GM20431 (cell line): ENCODE results near the gene ANKRD10.

Experiments
- in situ Hi-C: fragments of 300-500 bp; cut with MseI, MboI; formaldehyde crosslinking; loops from one replicate; pipeline ENCODE4 v1.15.0; 2020; ENCODE audit warnings: low sequenced_read_pairs; ENCODE audit not compliant: unreplicated experiment

The ANKRD10 gene

GRCh38 chr13:110836605-110836903 lies 78.3 kb downstream of the ANKRD10 start:
- in situ Hi-C loops = no loop called here

GRCh38 chr13:110835721-110836604 lies 78.9 kb downstream of the ANKRD10 start:
- in situ Hi-C loops = no loop called here

DNA sequence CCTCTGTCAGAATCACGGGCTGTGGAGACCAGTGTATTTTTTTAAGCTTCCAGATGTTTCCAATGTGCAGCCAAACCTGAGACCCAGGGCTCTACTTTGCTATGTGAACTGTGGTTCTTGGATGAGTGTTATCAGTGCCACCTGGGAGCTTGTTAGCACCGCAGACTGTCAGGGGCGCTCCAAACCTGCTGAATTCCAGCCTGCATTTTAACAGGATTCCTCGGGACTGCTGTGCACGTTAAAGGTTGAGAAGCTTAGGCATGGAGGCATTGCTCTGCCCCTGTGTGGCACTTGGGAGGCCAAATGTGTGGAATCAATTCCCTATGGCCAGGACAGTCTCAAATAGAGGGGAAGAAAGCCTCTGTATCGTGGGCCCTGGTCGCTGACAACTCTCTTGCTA lies 80.3 kb downstream of the ANKRD10 start:
- in situ Hi-C loops = no loop called here

DNA sequence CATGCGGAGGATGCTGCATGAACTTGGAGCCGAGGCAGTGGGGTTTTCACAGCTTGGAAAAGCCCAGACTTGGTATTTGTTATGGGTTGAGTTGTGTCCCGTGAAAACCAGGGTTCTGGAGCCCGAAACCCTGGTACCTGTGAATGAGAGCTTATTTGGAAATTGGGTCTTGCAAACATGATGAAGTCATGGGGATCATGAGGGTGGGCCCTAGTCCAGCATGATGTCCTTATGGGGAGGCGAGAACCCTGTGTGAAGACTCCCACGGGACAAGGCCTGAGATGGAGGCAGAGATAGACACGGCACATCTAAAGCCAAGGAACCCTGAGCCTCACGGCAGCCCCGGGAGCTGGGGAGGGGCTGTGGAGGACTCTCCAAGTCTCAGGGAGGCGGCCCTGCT lies 82.3 kb downstream of the ANKRD10 start:
- in situ Hi-C loops = no loop called here

DNA sequence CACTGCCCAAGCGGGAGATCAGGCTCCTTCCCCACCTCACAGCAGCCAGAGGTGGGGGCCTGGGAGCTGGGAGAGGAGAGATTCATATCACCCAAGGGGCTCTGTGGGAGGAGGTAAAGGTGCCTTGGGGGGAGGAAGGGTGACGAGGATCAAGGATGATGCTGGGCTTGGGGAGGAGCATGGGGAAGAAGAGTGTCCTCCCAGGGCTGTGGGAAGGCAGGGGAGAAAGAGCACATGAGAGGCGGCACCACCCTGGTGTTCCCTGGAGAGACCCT lies 82.7 kb downstream of the ANKRD10 start:
- in situ Hi-C loops = no loop called here

- in situ Hi-C loops = no loop called here
These were observed 83.2 kb downstream of the ANKRD10 start for GRCh38 chr13:110831437-110832204.

- in situ Hi-C loops = no loop called here
These were observed 84.0 kb downstream of the ANKRD10 start for GRCh38 chr13:110830800-110831371.

DNA sequence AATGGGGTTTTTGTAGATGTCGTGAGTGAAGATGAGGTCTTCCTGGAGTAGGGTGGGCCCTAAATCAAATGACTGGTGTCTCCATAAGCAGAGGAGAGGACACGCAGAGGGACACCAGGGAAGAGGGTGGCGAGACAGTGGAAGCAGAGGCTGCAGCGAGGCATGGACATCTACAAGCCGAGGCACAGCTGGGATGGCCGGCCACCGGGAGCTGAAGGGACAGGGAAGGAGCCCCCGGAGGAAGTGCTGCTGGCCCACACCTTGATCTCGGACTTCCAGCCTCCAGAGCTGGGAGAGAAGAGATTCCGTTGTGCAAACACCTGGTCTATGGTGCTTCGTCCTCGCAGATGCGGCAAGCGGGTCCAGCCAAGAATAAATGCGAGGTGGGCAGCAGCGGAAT lies 84.5 kb downstream of the ANKRD10 start:
- in situ Hi-C loops = no loop called here

DNA sequence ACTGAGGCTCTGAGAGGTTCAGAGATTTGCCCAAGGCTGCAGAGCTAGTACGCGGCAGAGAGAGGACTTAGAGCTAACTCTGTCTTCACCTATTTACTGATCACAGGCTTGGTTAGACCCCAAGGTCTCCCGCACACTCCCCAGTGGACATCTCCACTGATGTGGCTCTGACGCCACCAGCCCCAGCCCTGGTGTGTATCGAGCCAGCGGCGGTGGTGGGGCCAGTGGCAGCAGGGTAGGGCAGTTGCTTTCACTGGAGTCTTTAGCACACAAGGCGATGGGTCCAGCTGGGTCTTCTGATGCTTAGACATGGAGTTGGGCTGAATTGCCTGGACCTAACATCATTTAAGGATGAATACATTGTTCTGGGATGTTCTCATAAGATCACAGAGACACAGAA lies 85.4 kb downstream of the ANKRD10 start:
- in situ Hi-C loops = loop anchor here (10.0 kb wide), 1 partner anchor 235 kb away; no protein-coding TSS in a partner anchor

DNA sequence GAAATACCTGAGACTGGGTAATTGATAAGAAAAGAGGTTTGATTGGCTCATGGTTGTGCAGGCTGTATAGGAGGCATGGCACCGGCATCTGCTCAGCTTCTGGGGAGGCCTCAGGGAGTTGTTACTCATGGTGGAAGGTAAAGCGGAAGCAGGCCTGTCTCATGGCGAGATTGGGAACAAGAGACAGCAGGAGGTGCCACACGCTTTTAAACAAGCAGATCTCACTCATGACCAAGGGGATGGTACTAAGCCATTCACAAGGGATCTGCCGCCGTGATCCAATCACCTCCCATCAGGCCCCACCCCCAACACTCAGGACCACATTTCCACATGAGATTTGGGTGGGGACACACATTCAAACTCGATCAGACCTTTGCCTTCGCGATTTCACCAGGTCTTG lies 86.2 kb downstream of the ANKRD10 start:
- in situ Hi-C loops = loop anchor here (10.0 kb wide), 1 partner anchor 234 kb away; no protein-coding TSS in a partner anchor
